Muscle layer of duodenum (tissue), 2 donors: ENCODE measurements around the gene APBB2.

Experiments used
- H3K27ac ChIP-seq: one replicate; pipeline ENCODE4 v1.7.0; 2013; ENCODE audit warnings: mild to moderate bottlenecking, low read length
- H3K27me3 ChIP-seq: one replicate; pipeline ENCODE4 v1.7.0; 2013; ENCODE audit warnings: low read depth, mild to moderate bottlenecking, control low read depth, low read length
- H3K36me3 ChIP-seq, 2 donors: one replicate each; pipeline ENCODE4 v1.7.0; 2013; ENCODE audit warnings: low read length in 2 of 2, control low read depth in 1 of 2, mild to moderate bottlenecking in 1 of 2; ENCODE audit not compliant: insufficient read depth in 2 of 2, control insufficient read depth in 1 of 2
- H3K4me1 ChIP-seq, 2 donors: one replicate each; pipeline ENCODE4 v1.7.0; 2013; ENCODE audit warnings: low read length in 2 of 2, mild to moderate bottlenecking in 2 of 2, control low read depth in 1 of 2, moderate library complexity in 1 of 2; ENCODE audit not compliant: insufficient read depth in 2 of 2, control insufficient read depth in 1 of 2
- H3K4me3 ChIP-seq, 2 donors: one replicate each; pipeline ENCODE4 v1.7.0; 2013; ENCODE audit warnings: low read length in 2 of 2, low read depth in 1 of 2, mild to moderate bottlenecking in 1 of 2
- H3K9me3 ChIP-seq, 2 donors: one replicate each; pipeline ENCODE4 v1.7.0; 2013; ENCODE audit warnings: low read length in 2 of 2, control low read depth in 1 of 2, mild to moderate bottlenecking in 1 of 2; ENCODE audit not compliant: control insufficient read depth in 1 of 2
- donor health status: healthy.

The APBB2 gene

DNA sequence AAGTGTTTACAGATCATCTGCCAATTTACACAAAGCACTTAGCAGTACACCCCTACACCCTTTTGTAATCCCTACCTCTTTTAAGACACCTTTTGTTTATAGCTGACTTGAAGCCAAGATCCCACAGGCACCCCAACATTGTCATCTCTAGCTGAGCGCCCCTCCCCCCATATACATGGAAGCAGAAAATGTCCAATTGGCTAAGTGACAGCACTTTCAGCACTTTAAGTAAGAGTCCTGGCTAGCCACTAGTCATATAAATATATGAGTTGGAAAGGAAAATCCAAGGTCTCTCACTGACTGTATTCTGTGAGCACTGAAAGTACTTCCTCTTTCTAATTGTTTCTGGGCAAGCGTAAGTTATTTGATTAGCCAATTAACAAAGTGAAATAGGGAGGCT, 356.4 kb downstream of the APBB2 start:
- no peaks in the 10 kb centered on the region for H3K27me3 ChIP-seq
- peaks cover 0 to 5% of the 10 kb centered on the region in 2 donors for H3K36me3 ChIP-seq
- no peaks in the 10 kb centered on the region for H3K9me3 ChIP-seq
- no peak overlapping the region for H3K27ac ChIP-seq
- peaks cover 0 to 8% of the 10 kb centered on the region in 2 donors for H3K4me1 ChIP-seq
- H3K4me3 ChIP-seq = no peak overlapping the region

DNA sequence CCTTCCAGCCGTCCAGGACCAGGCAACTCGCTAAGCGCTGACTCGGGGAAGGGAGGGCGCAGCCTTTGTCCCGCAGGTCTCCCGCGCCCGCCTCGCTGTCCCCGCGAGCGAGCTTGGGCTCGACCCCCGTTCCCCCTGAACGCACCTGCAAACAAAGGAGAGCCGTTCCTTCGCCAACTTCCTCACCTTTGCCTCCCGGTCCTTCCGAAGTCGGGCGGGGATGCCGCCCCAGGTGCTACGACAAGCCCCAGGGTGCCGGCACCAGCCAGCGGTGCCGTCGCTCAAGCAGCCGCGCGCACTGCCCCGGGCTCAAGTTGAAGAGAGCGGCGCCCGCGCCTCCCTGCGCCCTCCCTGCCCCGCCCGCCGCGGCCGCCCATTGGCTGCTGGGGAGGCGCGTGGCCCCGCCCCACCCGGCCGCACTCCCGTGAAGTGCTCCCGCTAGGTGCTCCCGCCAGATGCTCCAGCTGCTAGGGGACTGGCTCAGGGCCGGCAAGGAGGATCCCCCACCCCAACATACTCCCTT, 357.4 kb downstream of the APBB2 start:
- Histone ChIP-seq H3K27me3 (no peaks in the 10 kb centered on the region), H3K4me3 (peak overlapping the region in 1 of 2 donors; percentile 53), H3K9me3 (no peaks in the 10 kb centered on the region), H3K27ac (no peak overlapping the region), H3K4me1 (peaks cover 0 to 8% of the 10 kb centered on the region in 2 donors), H3K36me3 (peaks cover 0 to 5% of the 10 kb centered on the region in 2 donors)

DNA sequence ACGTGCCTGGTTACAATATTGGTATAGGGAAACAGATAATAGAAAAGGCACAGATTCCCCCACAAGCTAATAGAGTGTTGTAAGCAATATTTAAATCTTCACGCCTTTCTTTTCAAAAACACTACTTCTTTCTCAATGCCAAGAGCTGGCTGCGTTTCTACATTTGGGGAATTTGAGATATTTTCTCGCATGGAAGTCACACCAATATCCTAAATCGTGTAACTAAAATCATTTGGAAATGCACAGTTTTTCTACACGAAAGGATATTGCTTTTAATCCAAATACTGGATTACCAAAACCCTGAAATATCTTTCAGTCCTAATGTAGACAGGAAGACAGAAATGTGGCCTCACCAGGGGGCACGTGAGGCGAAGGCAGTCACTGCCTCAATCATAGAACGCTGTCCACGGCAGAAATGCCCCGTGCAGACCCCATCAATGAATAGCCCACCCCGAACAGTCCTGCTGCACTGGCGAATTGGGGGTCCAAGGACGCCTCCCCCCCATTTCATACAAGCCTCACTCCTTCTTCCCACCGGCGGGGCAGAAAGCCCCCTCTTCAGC, 358.0 kb downstream of the APBB2 start:
- Histone ChIP-seq H3K4me1 (peaks cover 0 to 8% of the 10 kb centered on the region in 2 donors), H3K27ac (no peak overlapping the region), H3K36me3 (peaks cover 0 to 5% of the 10 kb centered on the region in 2 donors), H3K4me3 (peak overlapping the region in 1 of 2 donors; percentile 53), H3K27me3 (no peaks in the 10 kb centered on the region), H3K9me3 (no peaks in the 10 kb centered on the region)

DNA sequence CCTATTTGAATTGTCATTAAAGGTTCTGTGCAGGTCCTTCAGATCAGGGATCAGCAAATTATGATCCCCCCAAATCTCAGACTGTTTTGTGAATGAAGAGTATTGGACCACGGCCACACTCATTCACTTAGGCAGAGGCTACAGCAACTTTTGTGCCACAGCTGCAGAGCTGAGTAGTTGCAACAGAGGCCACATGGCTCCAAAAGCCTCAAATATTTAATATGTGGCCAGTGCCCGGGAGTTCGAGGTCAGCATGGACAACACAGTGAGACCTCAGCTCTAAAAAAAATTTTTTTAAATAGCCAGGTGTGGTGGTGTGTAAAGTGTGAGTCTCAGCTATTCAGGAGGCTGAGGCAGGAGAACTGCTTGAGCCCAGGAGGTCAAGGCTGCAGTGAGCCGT, 363.8 kb downstream of the APBB2 start:
- Histone ChIP-seq H3K4me3 (no peak overlapping the region), H3K27me3 (no peaks in the 10 kb centered on the region), H3K9me3 (no peaks in the 10 kb centered on the region), H3K36me3 (no peaks in the 10 kb centered on the region), H3K27ac (no peak overlapping the region), H3K4me1 (no peaks in the 10 kb centered on the region)

DNA sequence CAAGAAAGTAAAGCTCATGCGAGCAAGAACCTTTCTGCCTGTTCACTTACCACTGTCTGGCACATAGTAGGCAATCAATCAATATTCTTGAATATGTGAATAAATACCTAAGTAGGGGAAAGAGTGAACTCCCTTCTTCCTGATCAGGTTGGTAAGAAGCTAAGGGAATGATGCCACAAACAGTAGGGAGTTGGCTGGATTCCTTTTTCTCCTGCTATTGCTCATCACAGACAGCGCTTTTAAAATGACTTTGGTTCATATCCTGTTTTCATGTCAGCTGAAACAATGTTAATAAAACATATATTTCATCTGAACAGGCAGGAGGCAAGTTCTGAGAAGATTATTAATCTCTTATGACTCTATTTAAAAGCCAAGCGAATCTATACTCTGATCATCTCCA, 365.4 kb downstream of the APBB2 start:
- Histone ChIP-seq H3K36me3 (no peaks in the 10 kb centered on the region), H3K4me3 (no peak overlapping the region), H3K27me3 (no peaks in the 10 kb centered on the region), H3K4me1 (no peaks in the 10 kb centered on the region), H3K27ac (no peak overlapping the region), H3K9me3 (no peaks in the 10 kb centered on the region)

DNA sequence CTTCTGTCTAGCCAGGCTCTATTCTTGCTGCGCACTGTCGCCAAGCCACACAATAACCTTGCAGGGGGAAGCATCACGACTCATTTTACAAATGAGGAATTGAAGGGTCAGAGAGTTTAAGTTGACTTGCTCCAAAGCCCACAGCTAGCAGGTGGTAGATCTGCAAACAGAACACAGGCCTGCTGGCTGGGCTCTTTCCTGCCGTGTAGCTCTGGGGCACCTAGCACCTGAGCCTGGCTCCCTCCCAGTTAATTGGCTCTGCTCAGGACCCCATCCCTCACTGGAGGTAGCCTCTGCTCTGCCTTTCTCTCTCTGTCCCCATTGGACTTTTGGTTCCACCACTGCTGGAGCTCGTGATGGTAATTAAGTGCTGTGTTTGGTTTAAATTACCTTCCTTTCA, 366.1 kb downstream of the APBB2 start:
- Histone ChIP-seq H3K27me3 (no peaks in the 10 kb centered on the region), H3K36me3 (no peaks in the 10 kb centered on the region), H3K4me1 (no peaks in the 10 kb centered on the region), H3K4me3 (no peak overlapping the region), H3K27ac (no peak overlapping the region), H3K9me3 (no peaks in the 10 kb centered on the region)

DNA sequence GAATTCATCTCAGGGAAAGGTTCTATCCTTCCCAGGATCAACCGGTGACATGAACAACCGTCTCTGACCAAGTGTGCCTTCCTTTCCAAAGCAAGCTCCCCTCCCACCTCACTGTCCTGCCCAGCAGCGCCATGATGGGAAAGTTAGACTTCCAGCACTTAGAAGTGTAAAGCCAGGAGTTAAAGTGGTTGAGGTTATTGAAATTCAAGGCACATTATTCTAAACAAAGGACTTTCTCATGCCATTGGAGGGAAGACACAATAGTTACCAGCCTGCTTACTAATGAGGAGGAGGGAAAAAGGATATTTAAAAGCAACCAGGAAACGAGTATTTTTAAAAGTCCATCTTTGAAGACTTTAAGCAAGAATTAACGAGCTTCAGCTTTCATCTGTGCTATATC, 367.8 kb downstream of the APBB2 start:
- no peak overlapping the region for H3K4me3 ChIP-seq
- H3K4me1 ChIP-seq = no peaks in the 10 kb centered on the region

DNA sequence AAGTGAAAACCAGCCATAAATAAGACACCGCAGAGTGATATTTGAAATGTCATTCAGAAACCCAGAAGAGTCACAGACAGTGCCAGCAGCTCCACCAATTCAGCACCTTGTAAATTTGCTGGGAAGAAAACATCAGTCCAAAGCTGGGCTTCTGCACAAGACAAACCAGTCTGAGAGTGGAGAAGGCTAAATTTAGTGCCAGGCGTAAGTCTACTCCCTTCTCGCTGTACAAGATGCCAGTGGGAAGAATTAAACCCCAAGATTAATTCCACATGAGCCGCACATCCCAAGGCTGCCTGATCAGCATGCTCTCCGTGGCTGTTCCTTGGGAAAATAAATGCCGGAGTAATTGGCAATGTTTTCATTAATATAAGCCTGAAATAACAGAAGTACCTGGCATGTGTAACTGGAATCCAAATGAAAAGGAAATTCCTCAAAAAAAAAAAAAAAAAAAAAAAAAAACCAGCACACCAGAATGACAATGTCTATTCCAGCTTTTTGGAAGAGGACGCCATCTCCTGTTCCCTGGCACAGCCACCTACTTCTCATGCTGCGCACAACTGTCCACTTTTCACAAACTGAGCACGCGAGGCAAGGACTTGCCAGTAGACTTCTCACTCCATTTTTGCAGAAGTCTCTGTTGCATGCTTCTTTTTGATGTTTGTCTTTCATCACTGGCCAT, 369.0 kb downstream of the APBB2 start:
- no peaks in the 10 kb centered on the region for H3K4me1 ChIP-seq
- H3K27ac ChIP-seq = no peak overlapping the region
- H3K9me3 ChIP-seq = no peaks in the 10 kb centered on the region
- H3K4me3 ChIP-seq = no peak overlapping the region
- H3K27me3 ChIP-seq = no peaks in the 10 kb centered on the region
- H3K36me3 ChIP-seq = no peaks in the 10 kb centered on the region

More for the DNA sequence above, 367.8 kb downstream of the APBB2 start:
- H3K9me3 ChIP-seq = no peaks in the 10 kb centered on the region
- no peak overlapping the region for H3K27ac ChIP-seq
- no peaks in the 10 kb centered on the region for H3K27me3 ChIP-seq
- no peaks in the 10 kb centered on the region for H3K36me3 ChIP-seq

DNA sequence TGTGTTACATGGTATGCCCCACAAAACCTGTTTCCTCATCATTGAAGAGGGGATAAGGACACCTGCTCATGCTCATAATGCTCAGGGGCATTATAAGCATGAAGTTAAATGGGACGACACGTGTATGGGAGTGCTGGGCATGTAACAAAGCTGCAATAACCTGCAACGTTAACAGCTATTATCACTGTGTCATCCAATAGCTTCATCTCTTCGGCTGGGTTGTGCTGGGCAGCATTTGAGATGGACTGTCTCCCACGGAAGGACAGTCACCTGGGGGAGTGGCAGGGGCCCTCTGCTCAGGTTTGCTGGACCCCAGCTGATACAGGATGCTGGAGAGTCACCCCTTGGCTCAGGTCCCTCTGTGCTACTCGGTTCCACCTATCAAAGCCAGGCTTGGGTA, 370.1 kb downstream of the APBB2 start:
- H3K27ac ChIP-seq = no peak overlapping the region
- no peaks in the 10 kb centered on the region for H3K27me3 ChIP-seq
- no peak overlapping the region for H3K4me3 ChIP-seq
- H3K9me3 ChIP-seq = no peaks in the 10 kb centered on the region
- no peaks in the 10 kb centered on the region for H3K36me3 ChIP-seq
- no peaks in the 10 kb centered on the region for H3K4me1 ChIP-seq

DNA sequence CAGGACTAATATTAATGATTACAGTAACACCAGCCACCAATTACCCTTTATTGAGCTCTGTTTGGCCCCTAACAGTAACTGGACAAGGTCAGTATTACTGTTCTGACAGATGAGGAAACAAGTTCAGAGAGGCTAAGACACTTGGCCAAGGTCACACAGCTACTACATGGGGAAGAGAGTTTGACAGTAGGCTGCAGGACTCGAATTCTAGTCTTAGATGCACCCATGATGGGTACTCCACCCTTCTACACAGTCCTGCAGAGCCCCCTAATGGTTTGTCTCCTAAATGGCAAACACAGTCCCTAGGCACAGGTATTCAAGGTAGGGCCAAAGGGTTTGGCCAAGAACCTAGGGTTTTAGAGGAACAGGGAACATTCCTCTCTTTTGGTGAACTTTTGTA, 370.6 kb downstream of the APBB2 start:
- H3K4me3 ChIP-seq = no peak overlapping the region
- H3K27me3 ChIP-seq = no peaks in the 10 kb centered on the region
- no peaks in the 10 kb centered on the region for H3K4me1 ChIP-seq
- H3K27ac ChIP-seq = no peak overlapping the region
- no peaks in the 10 kb centered on the region for H3K36me3 ChIP-seq
- H3K9me3 ChIP-seq = no peaks in the 10 kb centered on the region

DNA sequence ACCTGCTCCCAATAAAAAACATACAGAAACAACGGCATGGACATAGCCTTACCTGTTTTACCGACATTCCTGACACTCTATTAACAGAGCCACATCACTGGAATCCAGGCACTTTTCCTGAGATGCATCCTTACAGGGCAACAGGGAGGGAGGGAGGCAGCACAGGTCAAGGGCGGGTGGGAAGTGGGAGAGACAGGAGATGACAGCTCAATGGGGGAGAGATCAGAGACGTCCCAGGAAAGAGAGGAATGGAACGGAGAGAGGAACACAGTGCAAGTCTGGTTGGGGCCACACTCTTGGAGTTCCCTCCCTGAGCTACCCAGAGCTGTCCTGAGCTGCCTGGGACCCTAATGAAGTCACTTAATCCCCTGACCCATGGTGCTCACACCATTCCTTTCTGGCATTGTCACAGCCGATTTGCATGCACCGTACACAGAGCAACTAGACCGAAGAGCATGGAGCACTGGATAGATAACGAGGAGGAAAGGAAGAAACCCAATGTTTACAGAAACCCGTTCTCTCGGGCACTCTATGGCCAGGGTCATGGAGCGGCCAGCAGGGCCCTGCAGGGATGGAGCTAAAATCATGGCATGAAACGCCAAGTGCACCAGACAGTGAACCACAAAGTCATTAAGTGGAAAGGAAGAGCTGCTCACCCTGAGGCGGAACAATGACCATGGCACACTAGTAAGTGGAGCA, 371.5 kb downstream of the APBB2 start:
- Histone ChIP-seq H3K27ac (no peak overlapping the region), H3K9me3 (no peaks in the 10 kb centered on the region)

More for the DNA sequence above, 371.5 kb downstream of the APBB2 start:
- H3K4me3 ChIP-seq = no peak overlapping the region
- H3K36me3 ChIP-seq = no peaks in the 10 kb centered on the region
- no peaks in the 10 kb centered on the region for H3K27me3 ChIP-seq
- no peaks in the 10 kb centered on the region for H3K4me1 ChIP-seq
